WTC11 (cell line): Measurements from ENCODE around the gene MB. TPM values are rescaled to one million over a fixed set of nuclear protein-coding genes. Genes with fewer than 3 reads are reported as not detected.
A peak's percentile ranks its signal among the peaks of the same experiment; 100 is the strongest.

Source experiments
- ATAC-seq: fragments of 200-7000 bp; cut with Tn5 transposase; 2 replicates; pipeline ENCODE4 v1.10.0; 2021; ENCODE audit warnings: mild to moderate bottlenecking, moderate library complexity
- CTCF ChIA-PET: fragments of 300-600 bp; sonication (Branson Sonifier 250); formaldehyde crosslinking; loops from one replicate; lab custom pipeline; 2021; ENCODE audit warnings: antibody characterized with exemption; lab: Charles Lee
- POLR2A ChIA-PET: fragments of 350-600 bp; sonication (Branson Sonifier 250); formaldehyde crosslinking; loops from one replicate; lab custom pipeline; 2021; ENCODE audit warnings: antibody characterized with exemption; lab: Charles Lee
- DNase-seq: peaks from one replicate; pipeline ENCODE4 v3.0.0; 2021; ENCODE audit warnings: low spot score
- H3K27ac Mint-ChIP-seq: 2 replicates; pipeline ENCODE4 v1.8.0; 2021; ENCODE audit warnings: mixed read lengths
- H3K27me3 Mint-ChIP-seq: 2 replicates; pipeline ENCODE4 v1.8.0; 2021; ENCODE audit warnings: low read depth, mild to moderate bottlenecking, moderate library complexity, mixed read lengths
- H3K36me3 Mint-ChIP-seq: 2 replicates; pipeline ENCODE4 v1.8.0; 2021; ENCODE audit warnings: mixed read lengths
- H3K4me1 Mint-ChIP-seq: 2 replicates; pipeline ENCODE4 v1.8.0; 2022; ENCODE audit warnings: mixed read lengths
- H3K4me3 Mint-ChIP-seq: 2 replicates; pipeline ENCODE4 v1.8.0; 2021; ENCODE audit warnings: mild to moderate bottlenecking, moderate library complexity, mixed read lengths
- H3K9me3 Mint-ChIP-seq: 2 replicates; pipeline ENCODE4 v1.8.0; 2021; ENCODE audit warnings: mixed read lengths
- EMX1 ChIP-seq: fragments of 250-450 bp; sonication (Bioruptor Pico); IDR thresholded peaks from 2 replicates; pipeline ENCODE4 v1.8.0; 2021; ENCODE audit warnings: mild to moderate bottlenecking
- FOXK1 ChIP-seq: sonication (generic); formaldehyde crosslinking; IDR thresholded peaks from 2 replicates; pipeline ENCODE4 v1.8.0; 2022; ENCODE audit warnings: mild to moderate bottlenecking, moderate library complexity, missing genetic modification reagents
- FOXP4 ChIP-seq: sonication (generic); formaldehyde crosslinking; IDR thresholded peaks from 2 replicates; pipeline ENCODE4 v1.8.0; 2022; ENCODE audit warnings: mild to moderate bottlenecking, missing genetic modification reagents
- JAZF1 ChIP-seq: fragments of 250-450 bp; sonication (Bioruptor Pico); IDR thresholded peaks from 2 replicates; pipeline ENCODE4 v1.9.0; 2021; ENCODE audit warnings: moderate library complexity, mild to moderate bottlenecking, inconsistent platforms
- MAX ChIP-seq: sonication (generic); formaldehyde crosslinking; IDR thresholded peaks from 2 replicates; pipeline ENCODE4 v1.8.0; 2022; ENCODE audit warnings: mild to moderate bottlenecking, missing genetic modification reagents
- NFATC4 ChIP-seq: fragments of 250-450 bp; sonication (Bioruptor Pico); IDR thresholded peaks from 2 replicates; pipeline ENCODE4 v1.9.0; 2021; ENCODE audit warnings: mild to moderate bottlenecking
- NR3C1 ChIP-seq: sonication (generic); formaldehyde crosslinking; conservative IDR thresholded peaks from 2 replicates; pipeline ENCODE4 v1.8.1; 2023; ENCODE audit warnings: low read depth, mild to moderate bottlenecking, missing genetic modification reagents
- RORB ChIP-seq: fragments of 250-450 bp; sonication (Bioruptor Pico); IDR thresholded peaks from 2 replicates; pipeline ENCODE4 v1.9.0; 2021; ENCODE audit warnings: mild to moderate bottlenecking
- SMAD4 ChIP-seq: sonication (generic); formaldehyde crosslinking; IDR thresholded peaks from 2 replicates; pipeline ENCODE4 v1.8.0; 2022; ENCODE audit warnings: mild to moderate bottlenecking, missing genetic modification reagents
- STAT6 ChIP-seq: sonication (generic); formaldehyde crosslinking; conservative IDR thresholded peaks from 2 replicates; pipeline ENCODE4 v1.8.1; 2023; ENCODE audit warnings: mild to moderate bottlenecking, low read depth, missing genetic modification reagents, moderate library complexity
- TCF7 ChIP-seq: sonication (generic); formaldehyde crosslinking; IDR thresholded peaks from 2 replicates; pipeline ENCODE4 v1.8.0; 2022; ENCODE audit warnings: mild to moderate bottlenecking, low read depth, missing genetic modification reagents, moderate library complexity
- TEAD1 ChIP-seq: sonication (generic); formaldehyde crosslinking; IDR thresholded peaks from 2 replicates; pipeline ENCODE4 v1.8.0; 2022; ENCODE audit warnings: mild to moderate bottlenecking, missing genetic modification reagents
- ZNF281 ChIP-seq: sonication (generic); formaldehyde crosslinking; IDR thresholded peaks from 2 replicates; pipeline ENCODE4 v1.8.0; 2023; ENCODE audit warnings: mild to moderate bottlenecking, missing genetic modification reagents
- ZNF512 ChIP-seq: sonication (generic); formaldehyde crosslinking; IDR thresholded peaks from 2 replicates; pipeline ENCODE4 v1.8.1; 2022; ENCODE audit warnings: missing genetic modification reagents, borderline replicate concordance
- total RNA-seq: library from RNA; stranded (reverse); gene quantifications from 3 replicates; pipeline ENCODE4 v1.2.3, GENCODE V29; 2021
- TF ChIP-seq, protein P1 (sequence below): sonication (generic); formaldehyde crosslinking; IDR thresholded peaks from 2 replicates; pipeline ENCODE4 v1.8.1; 2023; ENCODE audit warnings: mild to moderate bottlenecking, missing genetic modification reagents, moderate library complexity
- TF ChIP-seq, protein P2 (sequence below): sonication (generic); formaldehyde crosslinking; IDR thresholded peaks from 2 replicates; pipeline ENCODE4 v1.8.0; 2022; ENCODE audit warnings: mild to moderate bottlenecking, missing genetic modification reagents

Gene MB
- total RNA-seq, 1 experiment from 2014 or later, result 0.50 TPM

DNA sequence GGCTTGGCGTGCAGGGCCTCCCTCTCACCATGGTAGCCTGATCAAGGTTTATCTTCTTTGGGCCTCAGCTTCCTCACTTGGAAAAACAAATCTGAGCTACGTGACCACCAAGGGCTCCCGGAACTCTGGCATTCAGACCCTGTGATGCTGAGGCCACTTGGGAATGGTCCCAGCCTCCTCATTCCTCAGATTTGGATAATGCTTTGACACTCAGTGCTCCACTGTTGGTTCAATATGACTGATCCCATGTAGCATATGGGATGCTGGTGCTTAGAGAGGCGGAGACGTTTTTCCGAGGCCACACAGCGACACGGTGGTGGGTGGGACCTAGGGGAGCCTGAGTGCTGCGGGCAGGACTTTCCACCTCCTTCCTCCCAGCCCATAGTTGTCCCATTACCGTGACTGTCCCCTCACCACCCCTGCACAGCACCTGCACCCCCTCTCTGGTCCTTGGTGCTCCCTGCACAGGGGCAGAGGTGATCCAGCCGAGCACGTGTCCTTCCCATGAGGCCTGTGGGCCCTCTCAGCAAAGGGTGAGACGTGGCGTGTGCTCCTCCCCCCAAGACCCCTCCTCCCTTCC lies 23.1 kb downstream of the MB start (continued):
- no peak for TF ChIP-seq FOXP4 (CRISPR knock-in tag)
- no peak for TF ChIP-seq NFATC4 (CRISPR knock-in tag)
- no peak for TF ChIP-seq TEAD1 (CRISPR knock-in tag)
- TF ChIP-seq, protein P1, sequence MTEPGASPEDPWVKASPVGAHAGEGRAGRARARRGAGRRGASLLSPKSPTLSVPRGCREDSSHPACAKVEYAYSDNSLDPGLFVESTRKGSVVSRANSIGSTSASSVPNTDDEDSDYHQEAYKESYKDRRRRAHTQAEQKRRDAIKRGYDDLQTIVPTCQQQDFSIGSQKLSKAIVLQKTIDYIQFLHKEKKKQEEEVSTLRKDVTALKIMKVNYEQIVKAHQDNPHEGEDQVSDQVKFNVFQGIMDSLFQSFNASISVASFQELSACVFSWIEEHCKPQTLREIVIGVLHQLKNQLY (CRISPR knock-in tag), result no peak
- no peak for TF ChIP-seq MAX (CRISPR knock-in tag)
- TF ChIP-seq FOXK1, result no peak
- no peak for TF ChIP-seq EMX1 (CRISPR knock-in tag)

- ChIA-PET POLR2A (no interaction called here), CTCF (interaction anchor here (0.7 to 1.6 kb wide), 3 partner anchors 23 to 162 kb away, joined by 4 to 9 read pairs (median 6); partner anchors contain the start of gene MB)
- ATAC-seq, result no peak
- no peak for DNase-seq
- Mint-ChIP-seq H3K4me1 (peaks cover 15% of the 10 kb centered on the region), H3K27me3 (peaks cover 5% of the 10 kb centered on the region; the same call in 1 of the 2 replicates), H3K27ac (no peak overlapping the region), H3K9me3 (no peaks in the 10 kb centered on the region), H3K4me3 (no peak overlapping the region), H3K36me3 (no peaks in the 10 kb centered on the region)
- TF ChIP-seq ZNF512 (CRISPR knock-in tag) (peak; percentile 92; the same call in 1 of the 2 replicates), STAT6 (CRISPR knock-in tag) (no peak)
Observed at GRCh38 chr22:35593071-35593890, 23.8 kb downstream of the MB start.

GRCh38 chr22:35592418-35592967 lies 24.6 kb downstream of the MB start:
- Mint-ChIP-seq H3K9me3 (no peaks in the 10 kb centered on the region), H3K4me1 (peaks cover 15% of the 10 kb centered on the region), H3K27me3 (peaks cover 5% of the 10 kb centered on the region; the same call in 1 of the 2 replicates), H3K36me3 (no peaks in the 10 kb centered on the region), H3K27ac (no peak overlapping the region), H3K4me3 (no peak overlapping the region)
- ATAC-seq, result peak; percentile 37; the same call in 1 of the 2 replicates
- CTCF ChIA-PET, result interaction anchor here (0.6 to 1.6 kb wide), 4 partner anchors 24 to 172 kb away, joined by 4 to 9 read pairs (median 6); partner anchors contain the start of gene MB
- DNase-seq, result no peak
- POLR2A ChIA-PET, result no interaction called here
- TF ChIP-seq NR3C1 (CRISPR knock-in tag) (no peak), TCF7 (CRISPR knock-in tag) (no peak), JAZF1 (CRISPR knock-in tag) (no peak), ZNF281 (CRISPR knock-in tag) (no peak), SMAD4 (no peak), RORB (no peak), MAX (CRISPR knock-in tag) (no peak)
- TF ChIP-seq, protein P2, sequence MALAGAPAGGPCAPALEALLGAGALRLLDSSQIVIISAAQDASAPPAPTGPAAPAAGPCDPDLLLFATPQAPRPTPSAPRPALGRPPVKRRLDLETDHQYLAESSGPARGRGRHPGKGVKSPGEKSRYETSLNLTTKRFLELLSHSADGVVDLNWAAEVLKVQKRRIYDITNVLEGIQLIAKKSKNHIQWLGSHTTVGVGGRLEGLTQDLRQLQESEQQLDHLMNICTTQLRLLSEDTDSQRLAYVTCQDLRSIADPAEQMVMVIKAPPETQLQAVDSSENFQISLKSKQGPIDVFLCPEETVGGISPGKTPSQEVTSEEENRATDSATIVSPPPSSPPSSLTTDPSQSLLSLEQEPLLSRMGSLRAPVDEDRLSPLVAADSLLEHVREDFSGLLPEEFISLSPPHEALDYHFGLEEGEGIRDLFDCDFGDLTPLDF (CRISPR knock-in tag), result no peak
- TF ChIP-seq, protein P1 (CRISPR knock-in tag), result no peak
